Activated CD4-positive, alpha-beta T cell treated with anti-CD3 and anti-CD28 coated beads, Interleukin-2, amount 10 ng/mL, durations not matched to agents 24 days and 14 days (primary cell): ENCODE results near the gene FMNL2. TPM values are rescaled to one million over a fixed set of nuclear protein-coding genes. Genes with fewer than 3 reads are reported as not detected.
A peak's percentile ranks its signal among the peaks of the same experiment; 100 is the strongest.
"Not testable (repeated sequence)": the region's sequence is repeated elsewhere in the genome, so short reads cannot be mapped to it uniquely, and the experiment has no call there.

Experiments
- DNase-seq: peaks from one replicate; pipeline ENCODE4 v3.0.0; 2022
- H3K27ac Mint-ChIP-seq: one replicate; pipeline ENCODE4 v1.8.0; 2022; ENCODE audit warnings: mild to moderate bottlenecking, mixed read lengths
- H3K27me3 Mint-ChIP-seq: one replicate; pipeline ENCODE4 v1.8.0; 2022; ENCODE audit warnings: mixed read lengths
- H3K36me3 Mint-ChIP-seq: one replicate; pipeline ENCODE4 v1.8.0; 2022; ENCODE audit warnings: low read depth, mild to moderate bottlenecking, mixed read lengths
- H3K4me1 Mint-ChIP-seq: one replicate; pipeline ENCODE4 v1.8.0; 2021; ENCODE audit warnings: mixed read lengths
- H3K4me3 Mint-ChIP-seq: one replicate; pipeline ENCODE4 v1.8.0; 2022; ENCODE audit warnings: mild to moderate bottlenecking, moderate library complexity, mixed read lengths
- H3K9me3 Mint-ChIP-seq: one replicate; pipeline ENCODE4 v1.8.0; 2021; ENCODE audit warnings: mixed read lengths
- intact Hi-C: fragments of 100-400 bp; cut with micrococcal nuclease; formaldehyde crosslinking; loops from one replicate; pipeline ENCODE4 v1.15.1; 2023
- total RNA-seq: library from RNA; stranded (reverse); gene quantifications from 2 replicates; pipeline ENCODE4 v1.2.3, GENCODE V29; 2022

FMNL2 gene
- total RNA-seq, 1 donor from 2014 or later: 14.9 TPM

DNA sequence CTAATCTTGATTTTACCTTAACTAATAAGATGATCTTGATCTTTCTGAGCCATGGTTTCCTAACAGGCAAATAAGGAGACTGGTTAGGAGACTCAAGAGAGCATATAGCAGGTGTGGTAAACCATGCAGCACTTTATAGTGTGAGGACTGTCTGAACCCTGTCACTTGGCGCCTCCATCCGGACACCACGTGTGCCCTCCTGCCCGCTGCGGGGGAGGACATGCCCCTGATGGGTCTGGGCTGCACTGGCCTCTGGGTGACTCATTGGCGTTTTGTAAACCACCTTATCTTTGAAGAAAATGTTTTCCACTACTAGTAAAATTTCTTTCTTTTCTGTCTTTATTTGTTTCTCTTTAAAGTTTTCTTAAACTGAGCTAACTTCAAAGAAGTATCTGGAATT lies 131.1 kb downstream of the FMNL2 start:
- H3K9me3 Mint-ChIP-seq: no peaks in the 10 kb centered on the region
- H3K4me1 Mint-ChIP-seq: peaks cover 9% of the 10 kb centered on the region
- DNase-seq: no peak
- H3K27ac Mint-ChIP-seq: no peak overlapping the region
- intact Hi-C loops: no loop called here
- no peak overlapping the region for H3K4me3 Mint-ChIP-seq
- H3K36me3 Mint-ChIP-seq: no peaks in the 10 kb centered on the region
- H3K27me3 Mint-ChIP-seq: peaks cover 9% of the 10 kb centered on the region

DNA sequence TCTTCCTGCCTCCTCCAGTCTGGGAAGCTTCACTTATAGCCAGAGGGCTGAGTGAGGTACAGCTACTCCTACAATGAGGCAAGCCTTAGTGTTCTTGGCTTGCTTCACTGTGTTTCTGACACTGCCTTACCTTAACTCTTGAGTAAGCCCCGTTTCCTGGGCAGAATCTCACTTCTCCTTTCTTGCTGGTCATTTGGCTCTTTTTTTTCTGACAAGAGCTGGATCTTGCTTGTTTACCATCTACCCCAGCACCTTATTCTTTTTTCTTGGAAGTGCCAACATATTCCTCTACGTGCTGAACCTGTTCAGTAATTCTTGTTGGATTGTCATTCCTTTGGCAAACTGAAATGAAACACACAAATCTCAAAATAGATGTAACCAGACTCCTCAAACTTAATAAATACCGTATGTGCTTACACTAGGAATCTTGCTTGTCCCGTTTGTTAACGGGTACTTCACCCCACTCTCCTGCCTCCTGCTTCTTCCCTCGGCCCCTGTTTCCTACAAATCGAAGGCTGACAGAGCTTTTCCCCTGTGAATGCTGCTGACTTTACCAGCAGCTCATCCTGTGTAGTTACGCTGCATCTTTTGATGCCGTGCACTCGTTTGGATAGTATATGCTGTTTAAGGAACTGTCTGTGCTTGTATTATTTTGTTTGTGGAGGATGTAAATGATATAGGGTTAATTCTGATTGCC lies 132.2 kb downstream of the FMNL2 start:
- Mint-ChIP-seq H3K4me1 (peaks cover 9% of the 10 kb centered on the region), H3K9me3 (no peaks in the 10 kb centered on the region), H3K4me3 (no peak overlapping the region), H3K27ac (no peak overlapping the region), H3K27me3 (peaks cover 9% of the 10 kb centered on the region), H3K36me3 (no peaks in the 10 kb centered on the region)
- intact Hi-C loops: no loop called here
- DNase-seq: no peak

GRCh38 chr2:152467677-152468410 lies 132.9 kb downstream of the FMNL2 start:
- H3K27ac Mint-ChIP-seq: no peak overlapping the region
- no peak overlapping the region for H3K4me3 Mint-ChIP-seq
- intact Hi-C loops: no loop called here
- peaks cover 3% of the 10 kb centered on the region for H3K27me3 Mint-ChIP-seq
- peaks cover 7% of the 10 kb centered on the region for H3K4me1 Mint-ChIP-seq
- no peaks in the 10 kb centered on the region for H3K36me3 Mint-ChIP-seq
- DNase-seq: no peak
- H3K9me3 Mint-ChIP-seq: no peaks in the 10 kb centered on the region

- Mint-ChIP-seq H3K4me1 (peaks cover 7% of the 10 kb centered on the region), H3K9me3 (no peaks in the 10 kb centered on the region), H3K27ac (no peak overlapping the region)
Observed at GRCh38 chr2:152468899-152469692, 134.1 kb downstream of the FMNL2 start.

GRCh38 chr2:152470861-152471854 lies 136.2 kb downstream of the FMNL2 start:
- Mint-ChIP-seq H3K9me3 (no peaks in the 10 kb centered on the region), H3K4me1 (peaks cover 7% of the 10 kb centered on the region), H3K27me3 (peaks cover 1% of the 10 kb centered on the region), H3K4me3 (no peak overlapping the region), H3K36me3 (no peaks in the 10 kb centered on the region), H3K27ac (no peak overlapping the region)
- intact Hi-C loops: no loop called here
- DNase-seq: no peak

More at GRCh38 chr2:152468899-152469692, 134.1 kb downstream of the FMNL2 start:
- no peaks in the 10 kb centered on the region for H3K27me3 Mint-ChIP-seq
- peak overlapping the region; percentile 16 for H3K4me3 Mint-ChIP-seq
- DNase-seq: no peak
- H3K36me3 Mint-ChIP-seq: no peaks in the 10 kb centered on the region
- intact Hi-C loops: no loop called here

- Mint-ChIP-seq H3K27ac (no peak overlapping the region), H3K4me1 (peaks cover 7% of the 10 kb centered on the region), H3K9me3 (no peaks in the 10 kb centered on the region), H3K4me3 (no peak overlapping the region), H3K27me3 (peaks cover 1% of the 10 kb centered on the region), H3K36me3 (no peaks in the 10 kb centered on the region)
- no peak for DNase-seq
- intact Hi-C loops: no loop called here
Observed at GRCh38 chr2:152472481-152472887, 137.5 kb downstream of the FMNL2 start.

GRCh38 chr2:152473151-152473857 lies 138.3 kb downstream of the FMNL2 start:
- Mint-ChIP-seq H3K4me3 (no peak overlapping the region), H3K9me3 (no peaks in the 10 kb centered on the region), H3K36me3 (no peaks in the 10 kb centered on the region)

DNA sequence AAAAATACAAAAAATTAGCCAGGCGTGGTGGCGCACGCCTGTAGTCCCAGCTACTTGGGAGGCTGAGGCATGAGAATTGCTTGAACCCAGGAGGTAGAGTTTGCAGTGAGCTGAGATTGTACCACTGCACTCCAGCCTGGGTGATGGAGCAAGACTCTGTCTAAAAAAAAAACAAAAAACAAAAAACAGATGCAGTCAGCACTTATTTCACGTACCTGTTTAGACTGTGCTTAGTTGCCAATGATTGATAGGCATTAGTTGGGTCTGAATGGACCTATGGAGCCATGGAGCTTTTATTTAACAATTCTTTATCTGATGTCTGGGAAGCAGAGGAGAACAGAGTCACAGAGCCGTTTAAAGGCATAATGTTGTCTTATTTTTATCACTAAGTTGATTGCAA lies 139.5 kb downstream of the FMNL2 start:
- H3K9me3 Mint-ChIP-seq, DNase-seq, H3K4me1 Mint-ChIP-seq, H3K4me3 Mint-ChIP-seq, H3K27me3 Mint-ChIP-seq, intact Hi-C loops, H3K36me3 Mint-ChIP-seq, H3K27ac Mint-ChIP-seq: not testable (repeated sequence)

More at GRCh38 chr2:152473151-152473857, 138.3 kb downstream of the FMNL2 start:
- H3K27me3 Mint-ChIP-seq: peaks cover 1% of the 10 kb centered on the region
- no peak overlapping the region for H3K27ac Mint-ChIP-seq
- H3K4me1 Mint-ChIP-seq: peaks cover 7% of the 10 kb centered on the region
- no peak for DNase-seq
- intact Hi-C loops: no loop called here

GRCh38 chr2:152475982-152476381 lies 141.0 kb downstream of the FMNL2 start:
- no peaks in the 10 kb centered on the region for H3K36me3 Mint-ChIP-seq
- no peaks in the 10 kb centered on the region for H3K4me1 Mint-ChIP-seq
- intact Hi-C loops: no loop called here
- H3K9me3 Mint-ChIP-seq: no peaks in the 10 kb centered on the region
- no peak overlapping the region for H3K4me3 Mint-ChIP-seq
- peaks cover 1% of the 10 kb centered on the region for H3K27me3 Mint-ChIP-seq
- no peak overlapping the region for H3K27ac Mint-ChIP-seq
- DNase-seq: no peak

DNA sequence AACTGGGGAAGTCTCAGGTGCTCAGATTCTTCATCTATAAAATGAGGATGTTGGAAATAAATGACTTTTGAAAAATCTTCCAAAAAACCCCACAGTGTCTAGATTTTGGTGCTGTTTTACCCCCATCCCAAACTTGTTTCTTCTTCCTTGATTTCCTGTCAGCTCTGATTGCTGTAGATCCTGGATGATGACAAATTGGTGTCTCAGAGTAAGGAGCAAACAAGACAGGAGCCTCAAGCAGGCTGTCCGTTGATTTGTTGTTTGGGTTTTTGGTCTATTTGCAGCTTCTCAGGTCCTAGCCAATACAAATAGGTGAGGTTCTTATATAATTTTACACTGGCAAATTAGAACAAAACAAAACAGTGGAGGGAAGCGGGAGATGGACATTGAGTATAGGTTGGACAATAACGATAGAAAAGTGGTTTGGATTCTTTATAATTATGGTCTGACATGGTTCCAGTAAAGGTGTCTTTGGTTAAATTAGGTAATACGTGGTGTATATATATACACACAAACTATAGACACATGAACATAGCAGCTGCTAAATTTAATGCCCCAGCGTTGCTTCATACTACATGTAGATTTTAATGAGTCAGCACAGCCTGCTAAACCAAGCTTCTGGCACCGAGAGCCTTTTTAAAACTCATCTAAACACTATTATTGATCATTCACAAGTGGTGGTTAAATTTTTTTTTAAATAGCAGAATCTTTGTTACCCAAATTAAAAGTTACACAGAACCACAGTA lies 142.5 kb downstream of the FMNL2 start:
- no peaks in the 10 kb centered on the region for H3K4me1 Mint-ChIP-seq
- H3K27me3 Mint-ChIP-seq: peaks cover 1% of the 10 kb centered on the region
- no peaks in the 10 kb centered on the region for H3K9me3 Mint-ChIP-seq
- no peaks in the 10 kb centered on the region for H3K36me3 Mint-ChIP-seq
- intact Hi-C loops: no loop called here
- no peak overlapping the region for H3K4me3 Mint-ChIP-seq
- no peak for DNase-seq
- H3K27ac Mint-ChIP-seq: no peak overlapping the region

DNA sequence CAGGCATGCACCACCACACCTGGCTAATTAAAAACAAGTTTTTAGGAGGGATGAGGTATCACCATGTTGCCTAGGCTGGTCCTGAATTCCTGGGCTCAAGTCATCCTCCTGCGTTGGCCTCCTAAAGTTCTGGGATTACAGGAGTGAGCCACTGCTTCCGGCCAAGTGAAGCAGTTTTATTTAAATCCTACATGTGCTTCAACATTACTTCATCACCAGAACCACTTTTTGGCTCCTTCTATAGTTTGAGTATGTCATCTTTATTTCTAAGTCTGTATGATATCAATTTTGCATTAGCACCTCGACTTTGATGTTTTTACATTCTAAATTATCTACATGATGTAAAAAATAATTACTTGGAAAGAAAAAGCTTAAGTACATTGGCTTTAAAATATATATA lies 144.3 kb downstream of the FMNL2 start:
- no peaks in the 10 kb centered on the region for H3K9me3 Mint-ChIP-seq
- no peak overlapping the region for H3K4me3 Mint-ChIP-seq
- no peak overlapping the region for H3K27ac Mint-ChIP-seq
- intact Hi-C loops: no loop called here
- no peak for DNase-seq
- no peaks in the 10 kb centered on the region for H3K36me3 Mint-ChIP-seq
- peaks cover 1% of the 10 kb centered on the region for H3K27me3 Mint-ChIP-seq
- no peaks in the 10 kb centered on the region for H3K4me1 Mint-ChIP-seq

DNA sequence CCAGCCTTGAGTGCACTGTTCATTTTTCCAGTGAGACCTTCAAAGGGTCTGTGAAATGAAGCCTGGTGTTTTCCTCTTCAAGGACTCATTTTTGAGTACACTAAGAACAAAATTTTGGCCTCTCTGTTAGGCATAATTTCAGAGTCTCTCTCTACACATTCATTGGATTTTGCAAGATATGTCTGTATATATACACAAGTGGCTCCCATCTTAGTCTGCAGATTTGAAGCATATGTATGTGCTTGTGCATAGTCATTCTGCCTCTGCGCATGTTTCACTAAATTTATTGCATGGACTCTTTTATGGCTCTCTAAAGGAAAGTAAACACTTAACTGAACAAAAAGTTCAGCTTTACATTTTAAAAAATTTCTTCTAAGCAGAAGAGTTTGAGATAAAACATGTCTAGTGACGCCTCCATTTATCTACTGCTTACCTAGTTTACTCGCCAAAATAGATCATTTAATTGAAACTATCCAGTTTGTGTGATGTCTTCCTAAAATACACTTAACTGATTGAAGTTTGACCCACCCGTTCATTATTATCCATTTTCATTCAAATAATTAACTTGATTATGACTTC lies 145.9 kb downstream of the FMNL2 start:
- Mint-ChIP-seq H3K36me3 (no peaks in the 10 kb centered on the region), H3K27ac (no peak overlapping the region), H3K27me3 (peaks cover 2% of the 10 kb centered on the region), H3K4me3 (no peak overlapping the region), H3K9me3 (no peaks in the 10 kb centered on the region), H3K4me1 (no peaks in the 10 kb centered on the region)
- intact Hi-C loops: no loop called here
- no peak for DNase-seq
